GM18507 (cell line): ENCODE results near the gene FHAD1.
A peak's percentile ranks its signal among the peaks of the same experiment; 100 is the strongest.

ENCODE experiments used
- DNase-seq: peaks from one replicate; pipeline ENCODE4 v3.0.0; 2011; ENCODE audit warnings: low read depth; ENCODE audit not compliant: insufficient read length; ENCODE audit errors: extremely low spot score
- FAIRE-seq: peaks from 2 replicates; lab custom pipeline; 2011; peaks lifted over from hg19 to GRCh38; lab: Jason Lieb, UNC

FHAD1 gene

DNA sequence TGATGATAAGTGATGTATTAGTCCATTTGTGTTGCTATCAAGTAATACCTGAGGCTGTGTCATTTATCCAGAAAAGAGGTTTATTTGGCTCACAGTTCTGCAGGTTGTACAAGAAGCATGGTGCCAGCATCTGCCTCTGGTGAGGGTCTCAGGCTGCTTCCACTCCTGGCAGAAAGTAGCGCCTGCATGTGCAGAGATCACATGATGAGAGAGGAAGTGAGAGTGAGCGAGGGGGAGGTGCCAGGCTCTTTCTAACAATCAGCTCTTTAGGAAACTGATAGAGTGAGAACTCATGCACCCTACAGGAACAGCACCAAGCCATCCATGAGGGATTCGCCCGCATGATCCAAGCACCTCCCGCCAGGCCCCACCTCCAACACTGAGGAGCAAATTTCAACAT is 2.2 kb upstream of the FHAD1 start:
- DNase-seq = no peak
- no peak for FAIRE-seq

DNA sequence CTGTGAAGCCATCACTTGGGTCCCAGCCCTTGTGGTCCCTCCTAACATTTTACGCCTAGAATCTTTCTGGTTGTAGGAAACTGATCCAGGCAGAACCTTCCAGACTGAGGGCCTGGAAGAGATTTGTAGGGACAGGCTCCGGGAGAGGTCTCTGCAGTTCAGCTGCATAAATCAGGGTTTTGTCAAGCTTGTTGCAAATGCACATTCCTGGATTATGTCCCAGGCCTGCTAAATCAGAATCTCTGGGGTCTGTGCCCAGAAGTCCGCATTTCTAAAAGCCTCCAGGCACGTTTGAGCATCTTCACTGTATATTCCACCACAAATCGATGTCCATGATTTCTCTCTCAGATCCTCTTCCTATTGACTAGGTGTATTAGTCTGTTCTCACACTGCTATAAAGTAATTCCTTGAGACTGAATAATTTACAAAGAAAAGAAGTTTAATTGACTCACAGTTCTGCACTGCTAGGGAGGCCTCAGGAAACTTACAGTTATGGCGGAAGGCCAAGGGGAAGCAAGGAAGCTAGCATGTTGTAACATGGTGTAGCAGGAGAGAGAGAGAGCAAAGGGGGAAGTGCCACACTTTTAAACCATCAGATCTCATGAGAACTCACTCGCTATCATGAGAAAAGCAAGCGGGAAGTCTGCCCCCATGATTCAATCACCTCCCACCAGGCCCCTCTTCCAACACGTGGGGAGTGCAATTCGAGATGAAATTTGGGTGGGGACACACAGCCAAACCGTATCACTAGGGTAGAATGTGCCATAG is 1.2 kb upstream of the FHAD1 start:
- no peak for DNase-seq

DNA sequence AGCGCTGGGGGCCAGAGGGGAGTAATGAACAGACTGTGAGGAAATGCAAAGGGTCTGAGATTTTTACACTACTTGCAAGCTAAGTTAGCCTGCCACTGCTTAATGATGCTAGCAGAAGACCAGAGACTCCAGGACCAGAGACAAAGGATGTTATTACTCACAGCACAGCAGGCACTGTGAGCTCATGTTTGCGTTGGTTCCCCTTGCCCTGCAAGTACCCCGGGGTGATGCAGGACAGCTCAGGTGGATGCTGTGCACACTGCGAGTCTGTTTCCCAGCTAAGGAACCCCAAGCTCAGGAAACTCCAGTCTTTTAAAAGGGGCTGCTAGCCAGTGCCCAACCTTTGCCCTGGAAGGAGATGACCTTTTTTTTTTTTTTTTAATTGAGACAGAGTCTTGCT is 1.2 kb downstream of the FHAD1 start:
- FAIRE-seq (no peak), DNase-seq (no peak)

More for the DNA sequence above, 1.2 kb upstream of the FHAD1 start:
- FAIRE-seq = no peak

DNA sequence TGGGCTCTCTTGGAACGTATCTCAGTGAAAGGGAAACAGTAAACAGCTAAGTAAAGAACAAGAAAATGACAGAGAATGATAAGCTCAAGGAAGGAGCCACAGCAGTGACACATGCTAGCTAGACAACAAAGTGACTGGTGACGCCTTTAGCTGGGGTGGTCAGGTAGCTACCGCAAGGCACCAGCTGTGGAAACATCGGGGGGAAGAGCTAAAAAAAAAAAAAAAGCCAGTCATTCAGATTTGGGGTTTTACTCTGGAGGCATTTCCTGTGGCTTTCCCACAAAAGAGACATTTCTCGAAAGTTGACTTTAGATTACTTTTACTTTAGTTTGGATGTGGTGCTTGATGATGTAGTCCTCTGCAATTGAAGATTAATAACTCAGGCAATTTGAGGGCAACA is 2.1 kb downstream of the FHAD1 start:
- DNase-seq = no peak
- FAIRE-seq = peak; percentile 74

DNA sequence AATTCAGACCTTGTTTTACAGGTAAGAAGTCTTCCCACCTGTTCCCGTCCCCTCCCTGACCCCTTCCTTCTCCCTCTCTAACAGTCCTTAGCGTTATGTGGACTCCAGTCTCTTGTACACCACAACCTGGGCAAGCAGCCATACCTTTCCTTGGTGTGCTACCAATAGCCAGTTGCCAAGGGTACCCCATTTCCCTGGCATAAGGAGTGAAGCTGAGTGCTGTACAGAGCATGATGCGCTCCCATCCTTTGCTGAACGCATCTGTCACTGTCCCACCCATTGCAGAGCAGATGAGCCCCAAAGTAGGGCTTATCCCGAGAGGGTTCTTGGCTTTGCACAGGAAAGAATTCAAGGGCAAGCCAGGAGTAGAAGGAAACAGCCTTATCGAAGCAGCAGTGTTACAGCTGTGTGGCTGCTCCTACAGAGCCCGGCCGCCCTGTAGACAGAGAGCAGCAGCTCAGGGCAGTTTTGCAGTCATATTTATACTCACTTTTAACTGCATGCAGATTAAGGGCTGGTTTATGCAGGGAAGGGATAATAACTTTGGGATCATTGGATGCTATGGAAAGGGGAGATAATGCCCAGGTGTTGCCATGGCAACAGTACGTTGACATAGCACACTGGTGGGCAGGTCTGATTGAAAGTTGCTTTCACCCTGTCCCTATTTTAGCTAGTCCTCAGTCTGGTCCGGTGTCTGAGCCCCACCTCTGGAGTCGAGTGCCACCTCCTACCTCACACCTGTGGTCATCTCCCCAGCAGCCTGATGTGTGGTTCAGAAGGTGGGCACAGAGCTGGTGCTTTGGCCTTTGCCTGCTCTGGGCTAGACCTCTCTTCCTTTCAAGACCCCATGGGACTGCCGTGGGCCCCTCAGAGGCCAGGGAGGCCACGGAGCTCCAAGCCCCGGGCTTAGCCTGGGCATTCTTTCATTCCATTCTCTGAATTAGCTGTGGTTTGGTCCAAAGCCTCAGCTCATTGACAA is 5.1 kb downstream of the FHAD1 start:
- DNase-seq = no peak

DNA sequence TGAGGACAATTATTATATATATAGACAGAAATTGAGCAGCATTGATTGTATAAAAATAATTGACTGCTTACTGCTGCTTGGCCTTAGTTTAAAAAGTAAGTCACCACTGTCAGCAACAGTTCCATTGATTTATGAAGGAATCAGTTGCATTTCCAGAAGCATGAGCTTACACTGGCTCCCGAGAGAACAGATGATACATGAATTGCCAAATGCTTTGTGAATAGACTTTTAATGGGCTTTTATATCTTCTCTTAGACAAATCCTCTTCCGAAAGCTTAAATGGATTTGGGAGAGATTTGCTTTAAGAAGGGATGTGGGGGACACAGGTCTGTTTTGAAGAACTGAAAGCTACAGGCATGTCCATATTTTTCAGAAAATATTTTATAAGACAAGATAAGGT is 7.5 kb downstream of the FHAD1 start:
- no peak for FAIRE-seq

More for the DNA sequence above, 5.1 kb downstream of the FHAD1 start:
- FAIRE-seq = peak; percentile 59

DNA sequence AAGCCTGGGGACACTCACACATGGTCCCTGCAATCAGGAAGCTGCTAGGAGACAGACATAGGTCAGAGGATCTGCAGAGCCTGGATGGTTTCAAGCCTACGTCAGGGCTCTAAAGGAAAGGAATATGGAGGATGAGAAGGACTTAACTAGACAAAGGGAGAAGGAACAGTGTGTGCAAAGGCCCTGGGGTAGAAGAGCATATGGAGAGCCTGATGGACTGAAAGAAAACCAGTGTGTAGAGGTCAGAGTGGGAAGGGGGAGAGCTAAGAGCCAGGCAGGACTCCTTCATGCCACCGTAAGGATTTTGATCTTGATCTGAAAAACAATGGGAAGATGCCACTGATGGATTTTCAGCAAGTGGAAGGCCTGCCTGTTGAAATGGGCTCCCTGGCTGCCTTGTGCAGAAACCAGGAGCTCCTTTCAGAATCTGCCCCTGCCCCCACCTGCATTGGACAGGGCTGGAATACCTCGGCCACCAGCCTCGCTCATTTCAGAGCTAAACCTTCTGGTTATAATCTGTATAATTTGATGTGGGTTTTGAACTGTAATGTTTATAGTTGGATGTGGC is 8.6 kb downstream of the FHAD1 start:
- FAIRE-seq = no peak
- no peak for DNase-seq

More for the DNA sequence above, 7.5 kb downstream of the FHAD1 start:
- DNase-seq = no peak

DNA sequence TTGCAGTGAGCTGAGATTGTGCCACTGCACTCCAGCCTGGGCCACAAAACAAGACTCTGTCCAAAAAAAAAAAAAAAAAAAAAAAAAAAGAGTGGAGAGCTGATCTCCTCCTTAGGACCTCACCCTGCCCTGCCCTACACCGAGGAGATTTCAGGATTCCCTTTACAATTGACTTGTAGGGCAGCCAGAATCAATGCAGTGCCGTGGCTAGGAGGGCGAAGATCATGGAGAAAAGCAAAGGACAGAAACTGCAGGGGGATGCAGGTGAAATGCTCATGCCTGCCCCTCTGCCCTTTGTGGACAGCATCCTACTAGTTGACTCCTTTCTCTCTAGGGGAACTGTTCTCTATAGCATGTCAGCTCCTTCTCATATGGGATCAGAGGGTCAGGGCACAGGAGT is 9.6 kb downstream of the FHAD1 start:
- FAIRE-seq (no peak), DNase-seq (no peak)

DNA sequence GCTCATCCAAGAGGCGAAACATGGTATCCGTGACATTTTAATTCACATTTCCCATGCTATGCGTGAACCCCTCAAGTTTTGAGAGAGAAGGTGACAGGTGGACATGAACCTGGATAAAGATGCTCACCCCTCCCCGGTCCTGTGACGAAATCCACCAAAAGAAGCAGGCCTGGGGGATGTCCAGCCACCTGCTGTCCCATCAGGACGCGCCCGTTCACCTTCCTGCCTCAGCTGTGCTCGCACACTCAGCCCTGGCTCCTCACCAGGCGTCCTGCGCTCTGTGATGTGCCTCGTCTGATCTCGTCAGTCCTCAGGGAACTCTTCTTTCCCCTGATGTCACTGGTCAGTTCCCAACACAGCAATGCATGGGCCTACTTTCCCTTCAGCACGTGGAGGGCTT is 10.3 kb downstream of the FHAD1 start:
- FAIRE-seq (no peak), DNase-seq (no peak)

DNA sequence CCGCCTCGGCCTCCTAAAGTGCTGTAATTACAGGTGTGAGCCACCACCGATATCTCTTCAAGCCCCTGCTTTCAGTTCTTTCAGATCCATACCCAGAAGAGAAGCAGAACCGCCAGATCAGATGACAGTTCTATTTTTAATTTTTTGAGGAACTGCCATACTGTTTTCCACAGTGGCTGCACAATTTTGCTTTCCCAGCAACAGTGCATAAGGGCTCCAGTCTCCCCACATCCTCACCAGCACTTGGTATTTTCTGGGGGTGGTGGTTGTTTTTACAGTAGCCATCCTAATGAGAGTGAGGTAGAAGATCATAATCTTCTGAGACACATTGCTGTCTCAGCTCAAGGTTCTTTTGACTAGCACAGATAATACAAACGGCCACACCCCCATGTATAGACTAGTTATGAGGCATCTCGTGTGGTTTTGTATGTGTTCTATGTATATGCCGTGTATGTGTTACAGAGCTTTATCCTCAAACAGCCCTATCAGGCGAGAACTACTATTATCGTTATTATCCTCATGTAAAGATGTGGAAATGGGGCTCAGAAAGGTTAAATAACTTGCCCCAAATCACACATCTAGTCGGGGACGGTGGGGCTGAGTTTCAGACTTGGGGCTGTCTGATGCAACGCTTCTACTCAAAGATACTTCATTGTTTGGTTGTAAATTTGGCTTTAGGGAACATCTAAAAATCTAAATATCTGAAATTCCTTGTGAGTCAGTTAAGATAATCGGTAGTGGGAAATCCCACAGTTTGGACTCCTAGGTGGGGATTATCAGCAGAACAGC is 12.0 kb downstream of the FHAD1 start:
- DNase-seq = no peak
- no peak for FAIRE-seq

DNA sequence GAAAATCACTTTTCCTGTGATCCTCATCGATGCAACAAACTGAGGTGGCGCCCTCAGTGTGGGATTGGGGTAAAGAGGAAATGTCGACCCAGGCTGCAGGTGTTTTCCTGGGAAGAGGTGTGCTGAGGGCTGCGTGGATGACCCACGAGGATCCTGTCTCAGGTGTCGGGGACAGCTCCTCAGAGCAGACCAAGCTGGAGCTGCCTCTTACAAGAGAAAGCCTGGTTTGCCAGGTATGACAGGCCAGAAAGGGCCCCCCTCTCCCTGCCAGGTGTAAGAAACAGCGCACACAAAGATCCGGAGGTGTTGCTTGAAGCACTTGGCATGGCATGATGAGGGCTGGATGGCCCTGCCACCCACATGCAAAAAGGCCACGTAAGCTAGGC is 12.6 kb downstream of the FHAD1 start:
- DNase-seq (no peak), FAIRE-seq (no peak)

DNA sequence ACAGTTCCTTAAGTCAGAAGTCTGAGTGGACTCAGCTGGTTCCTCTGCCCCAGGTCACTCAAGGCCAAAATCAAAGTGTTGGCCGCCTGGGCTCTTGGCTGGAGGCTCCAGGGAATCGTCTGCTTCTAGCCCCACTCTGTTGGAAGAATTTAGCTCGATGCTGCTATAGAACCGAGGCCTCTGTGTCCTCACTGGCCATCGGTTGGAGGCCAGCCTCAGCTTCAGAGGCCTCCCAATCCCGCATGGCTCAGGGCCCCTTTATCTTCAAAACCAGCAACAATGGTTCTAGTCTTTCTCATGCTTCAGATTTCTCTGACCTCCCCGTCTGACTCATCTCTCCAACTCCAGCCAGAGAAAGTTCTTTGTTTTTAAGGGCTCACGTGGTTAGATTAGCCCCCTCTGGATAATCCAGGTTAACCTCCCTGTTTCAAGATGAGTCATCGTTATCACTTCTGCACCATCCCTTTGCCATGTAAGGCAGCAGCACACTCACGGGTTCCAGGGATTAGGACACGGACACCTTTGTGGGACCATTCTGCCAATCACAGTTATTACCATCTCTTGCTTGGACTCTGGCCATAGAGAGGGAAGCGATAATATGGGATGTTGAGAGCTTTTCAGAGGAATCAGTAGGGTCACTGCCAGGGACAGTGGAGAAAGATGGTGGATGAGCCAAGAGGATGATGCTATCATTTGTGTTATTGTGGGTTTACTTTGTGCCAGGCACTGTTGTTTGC is 13.6 kb downstream of the FHAD1 start:
- no peak for FAIRE-seq

DNA sequence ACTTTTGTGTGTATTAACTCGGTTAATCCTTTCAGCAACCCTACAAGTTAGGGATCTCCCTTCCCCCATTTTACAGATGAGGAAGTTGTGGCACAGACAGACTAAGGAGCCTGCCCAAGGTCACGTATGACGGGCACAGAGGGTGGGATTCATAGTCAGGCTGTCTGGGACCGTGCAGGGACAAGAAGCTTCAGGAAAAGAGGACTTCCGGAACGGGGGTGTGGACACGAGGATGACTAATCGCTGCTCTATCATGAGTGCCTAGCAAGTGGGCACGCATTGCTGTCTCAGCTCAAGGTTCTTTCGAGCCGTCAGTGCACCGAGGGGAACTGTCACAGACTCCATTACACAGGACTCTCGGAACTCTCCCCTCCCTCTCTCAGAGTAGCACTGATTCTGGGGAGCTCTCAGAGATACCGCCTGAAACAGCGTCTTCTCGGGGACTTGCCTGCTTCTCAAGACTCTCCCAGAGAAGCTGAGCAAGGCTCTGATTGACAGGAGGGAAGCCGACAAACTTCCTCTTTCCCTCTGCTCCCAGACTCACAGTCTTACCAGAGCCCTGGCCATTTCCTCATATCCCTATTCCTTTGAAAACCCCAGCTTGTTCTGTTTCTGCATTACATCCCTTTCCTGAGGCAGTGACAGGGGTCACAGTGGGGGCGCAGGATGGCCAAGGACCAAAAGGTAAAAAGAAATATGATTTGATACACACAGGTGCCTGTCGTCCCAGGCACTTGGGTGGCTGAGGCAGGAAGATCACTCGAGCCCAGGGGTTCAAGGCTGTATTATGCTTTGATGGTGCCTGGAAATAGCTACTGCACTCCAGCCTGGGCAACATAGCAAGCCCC is 14.4 kb downstream of the FHAD1 start:
- no peak for DNase-seq
- FAIRE-seq = no peak

More for the DNA sequence above, 13.6 kb downstream of the FHAD1 start:
- no peak for DNase-seq

DNA sequence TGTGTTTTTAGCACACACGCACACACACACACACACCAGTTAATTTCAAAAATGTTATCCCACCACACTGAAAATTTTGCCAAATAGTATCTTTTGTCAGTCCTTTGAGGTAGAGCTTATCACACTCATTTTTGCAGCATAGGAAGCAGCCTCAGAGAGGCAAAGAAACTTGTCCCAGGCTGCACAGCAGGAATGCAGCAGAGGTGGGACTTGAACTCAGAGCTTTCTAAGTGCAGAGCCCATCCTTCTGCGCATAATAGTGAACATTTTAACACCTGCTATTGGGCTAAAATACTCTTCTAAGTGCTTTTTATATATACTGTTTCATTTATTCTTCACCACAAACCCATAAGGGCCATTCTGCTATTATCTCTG is 15.0 kb downstream of the FHAD1 start:
- FAIRE-seq = no peak
- no peak for DNase-seq

DNA sequence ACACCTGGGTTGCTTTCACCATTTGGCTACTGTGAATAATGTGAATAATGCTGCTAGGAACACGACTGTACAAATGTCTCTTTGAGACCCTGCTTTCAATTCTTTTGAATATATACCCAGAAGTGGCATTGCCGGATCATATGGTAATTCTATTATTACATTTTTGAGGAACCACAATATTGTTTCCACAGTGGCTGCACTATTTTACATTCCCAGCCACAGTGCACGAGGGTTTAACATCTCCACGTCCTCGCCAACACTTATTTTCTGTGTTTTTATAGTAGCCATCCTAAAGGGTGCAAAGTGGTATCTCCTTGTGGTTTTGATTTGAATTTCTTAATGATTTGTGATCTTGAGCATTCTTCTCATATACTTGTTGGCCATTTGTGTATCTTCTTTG is 15.7 kb downstream of the FHAD1 start:
- FAIRE-seq (no peak), DNase-seq (no peak)

DNA sequence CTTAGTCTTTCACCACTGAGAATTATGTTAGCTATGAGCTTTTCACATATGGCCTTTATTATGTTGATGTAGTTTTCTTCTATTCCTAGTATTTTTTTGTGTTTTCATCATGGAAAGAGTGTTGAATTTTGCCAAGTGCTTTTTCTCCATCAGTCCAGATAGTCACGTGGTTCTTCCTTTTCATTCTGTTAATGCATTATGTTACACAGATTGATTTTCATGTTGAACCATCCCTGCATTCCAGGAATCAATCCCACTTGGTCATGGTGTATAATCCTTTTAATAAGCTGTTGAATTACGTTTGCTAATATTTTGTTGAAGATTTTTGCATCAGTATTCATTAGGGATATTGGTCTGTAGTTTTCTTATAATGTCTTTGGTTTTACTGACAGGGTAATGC is 17.7 kb downstream of the FHAD1 start:
- no peak for DNase-seq
- no peak for FAIRE-seq

DNA sequence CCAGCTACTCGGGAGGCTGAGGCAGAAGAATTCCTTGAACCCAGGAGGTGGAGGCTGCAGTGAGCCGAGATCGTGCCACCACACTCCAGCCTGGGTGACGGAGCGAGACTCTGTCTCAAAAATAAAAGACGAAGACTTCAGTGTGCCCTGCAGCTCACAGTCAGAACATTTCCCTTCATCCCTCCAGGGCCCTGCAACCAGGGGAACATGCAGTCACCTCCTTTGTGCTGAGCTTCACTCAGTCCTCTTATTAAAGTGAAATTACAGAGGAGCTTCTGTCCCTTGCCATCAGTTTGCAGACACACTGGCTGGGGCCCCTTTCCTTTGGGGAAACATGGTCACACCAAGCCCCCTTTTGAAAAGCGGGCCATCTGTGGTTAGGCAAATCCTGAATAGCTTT is 24.2 kb downstream of the FHAD1 start:
- no peak for FAIRE-seq
- DNase-seq = no peak
